Aorta (tissue), 4 donors: ENCODE measurements around the gene PIM1. TPM values are rescaled to one million over a fixed set of nuclear protein-coding genes. Genes with fewer than 3 reads are reported as not detected.

Source experiments
- polyA plus RNA-seq, 2 donors: library from polyadenylated mRNA; stranded (reverse); fragments of 200-250 nt; gene quantifications; one replicate each; pipeline ENCODE4 v1.2.3, GENCODE V29; 2013
- total RNA-seq, 2 donors: library from RNA; stranded (reverse); fragmentation: NEBNext Ultra II Directional; extraction: Animal tissue kit (Norgen Biotek cat#: 25700); gene quantifications; one replicate each; pipeline ENCODE4 v1.2.1, GENCODE V29; 2021
- donor health status: healthy with polysubstance abuse.
- donor health status: Bipolar disorder and iron deficiency.
- donor health status: DM: no; HTN: no; CAD: no.
- donor health status: DM: yes; HTN: yes; CAD: no.

The PIM1 gene
- total and polyA plus RNA-seq, 4 donors, result 17.2 to 54.2 (median 33.7) TPM

Other genes with a start within 250 kb of the PIM1 start
- gene PI16, start 215.4 kb upstream of the PIM1 start, total RNA-seq, result 100 to 1,000 TPM in 1 of 2 donors, 10 to 100 TPM in 1; 38.7 to 383 TPM
- gene PI16, start 215.4 kb upstream of the PIM1 start, polyA plus RNA-seq, result 1 to 10 TPM in 1 of 2 donors, not detected in 1; 4.4 TPM
- gene MTCH1, start 184.0 kb upstream of the PIM1 start, total RNA-seq, result 100 to 1,000 TPM; 171 to 180 TPM
- 100 to 1,000 TPM; 152 to 193 TPM for gene MTCH1, start 184.0 kb upstream of the PIM1 start, polyA plus RNA-seq
- gene FGD2, start 164.5 kb upstream of the PIM1 start, total RNA-seq, result 10 to 100 TPM; 19.9 to 33.9 TPM
- gene FGD2, start 164.5 kb upstream of the PIM1 start, polyA plus RNA-seq, result 10 to 100 TPM in 1 of 2 donors, 1 to 10 TPM in 1; 2.2 to 12.9 TPM
- 10 to 100 TPM; 11.2 to 17.0 TPM for gene TBC1D22B, start 87.6 kb downstream of the PIM1 start, total RNA-seq
- 1 to 10 TPM; 3.9 to 4.1 TPM for gene TBC1D22B, start 87.6 kb downstream of the PIM1 start, polyA plus RNA-seq
- gene TMEM217, start 88.0 kb downstream of the PIM1 start, total RNA-seq, result 1 to 10 TPM; 2.2 to 2.7 TPM
- gene TMEM217, start 88.0 kb downstream of the PIM1 start, polyA plus RNA-seq, result under 1 TPM; 0.50 to 0.54 TPM
- gene RNF8, start 183.8 kb downstream of the PIM1 start, total RNA-seq, result 10 to 100 TPM; 13.9 to 16.4 TPM
- gene RNF8, start 183.8 kb downstream of the PIM1 start, polyA plus RNA-seq, result 10 to 100 TPM; 14.4 to 15.4 TPM